Sigmoid colon (tissue), 4 donors: ENCODE data around the gene SKAP1.

ENCODE experiments used
- EP300 ChIP-seq, 4 donors: sonication (generic); formaldehyde crosslinking; IDR thresholded peaks; one replicate each; pipeline ENCODE4 v1.6.1; 2017; ENCODE audit warnings: antibody characterized with exemption in 4 of 4
- POLR2A ChIP-seq, 2 donors: fragments of 450-650 bp; IDR thresholded peaks; one replicate each; pipeline ENCODE4 v1.6.1; 2016; ENCODE audit warnings: antibody characterized with exemption in 2 of 2, mild to moderate bottlenecking in 2 of 2, moderate library complexity in 2 of 2
- TF ChIP-seq, protein P1 (sequence below), 4 experiments: fragments of 450-650 bp in 3 of 4; fragments of 200-600 bp in 1 of 4; IDR thresholded peaks; one replicate each; pipeline ENCODE4 v1.5.1; 2016 to 2019; ENCODE audit warnings: antibody characterized with exemption in 4 of 4, mild to moderate bottlenecking in 3 of 4, moderate library complexity in 2 of 4

DNA sequence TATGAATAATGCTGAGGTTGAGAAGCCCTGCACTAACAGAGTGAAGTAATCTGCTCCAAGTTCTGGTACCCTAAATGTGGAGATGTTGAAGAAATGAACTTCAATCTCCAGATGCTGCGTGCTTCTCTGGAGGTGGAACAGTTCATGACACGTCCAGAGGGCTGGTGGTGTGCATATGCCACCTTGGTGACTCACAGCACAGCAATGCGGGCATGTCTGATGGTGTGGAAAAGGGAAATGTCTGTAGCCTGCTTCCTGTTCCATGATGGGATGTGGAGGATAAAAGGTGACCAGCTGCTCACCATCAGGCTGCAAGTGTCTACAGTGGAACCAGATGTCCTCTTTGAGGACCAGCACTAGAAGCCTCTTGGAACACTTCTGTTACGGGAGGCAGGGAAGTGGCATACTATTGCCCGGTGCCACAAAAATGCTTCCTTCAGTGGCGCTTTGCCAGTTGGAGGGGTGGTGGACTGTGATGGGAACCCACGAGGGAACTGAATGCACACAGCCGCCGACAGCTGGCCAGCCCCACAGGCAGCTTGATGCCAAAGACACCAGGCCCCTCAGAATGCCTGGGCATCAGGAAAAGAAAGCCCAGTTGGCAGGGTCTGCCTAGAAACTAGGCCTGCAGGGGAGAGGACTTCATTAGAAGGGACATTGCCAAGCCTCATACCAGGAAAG is 302.5 kb downstream of the SKAP1 start:
- TF ChIP-seq, protein P1, sequence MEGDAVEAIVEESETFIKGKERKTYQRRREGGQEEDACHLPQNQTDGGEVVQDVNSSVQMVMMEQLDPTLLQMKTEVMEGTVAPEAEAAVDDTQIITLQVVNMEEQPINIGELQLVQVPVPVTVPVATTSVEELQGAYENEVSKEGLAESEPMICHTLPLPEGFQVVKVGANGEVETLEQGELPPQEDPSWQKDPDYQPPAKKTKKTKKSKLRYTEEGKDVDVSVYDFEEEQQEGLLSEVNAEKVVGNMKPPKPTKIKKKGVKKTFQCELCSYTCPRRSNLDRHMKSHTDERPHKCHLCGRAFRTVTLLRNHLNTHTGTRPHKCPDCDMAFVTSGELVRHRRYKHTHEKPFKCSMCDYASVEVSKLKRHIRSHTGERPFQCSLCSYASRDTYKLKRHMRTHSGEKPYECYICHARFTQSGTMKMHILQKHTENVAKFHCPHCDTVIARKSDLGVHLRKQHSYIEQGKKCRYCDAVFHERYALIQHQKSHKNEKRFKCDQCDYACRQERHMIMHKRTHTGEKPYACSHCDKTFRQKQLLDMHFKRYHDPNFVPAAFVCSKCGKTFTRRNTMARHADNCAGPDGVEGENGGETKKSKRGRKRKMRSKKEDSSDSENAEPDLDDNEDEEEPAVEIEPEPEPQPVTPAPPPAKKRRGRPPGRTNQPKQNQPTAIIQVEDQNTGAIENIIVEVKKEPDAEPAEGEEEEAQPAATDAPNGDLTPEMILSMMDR (IDR thresholded peaks at IDR 0.05), result no peak
- TF ChIP-seq EP300 (IDR thresholded peaks at IDR 0.05) (no peak), POLR2A (IDR thresholded peaks at IDR 0.05) (no peak)
